Fibroblast of peridontal ligament (primary cell): ENCODE measurements around the gene RRP1B.
"Not testable (repeated sequence)": the region's sequence is repeated elsewhere in the genome, so short reads cannot be mapped to it uniquely, and the experiment has no call there.

Experiments used
- DNase-seq: peaks from one replicate; pipeline ENCODE4 v3.0.0-alpha.2; 2010; ENCODE audit errors: extremely low read depth

RRP1B gene

DNA sequence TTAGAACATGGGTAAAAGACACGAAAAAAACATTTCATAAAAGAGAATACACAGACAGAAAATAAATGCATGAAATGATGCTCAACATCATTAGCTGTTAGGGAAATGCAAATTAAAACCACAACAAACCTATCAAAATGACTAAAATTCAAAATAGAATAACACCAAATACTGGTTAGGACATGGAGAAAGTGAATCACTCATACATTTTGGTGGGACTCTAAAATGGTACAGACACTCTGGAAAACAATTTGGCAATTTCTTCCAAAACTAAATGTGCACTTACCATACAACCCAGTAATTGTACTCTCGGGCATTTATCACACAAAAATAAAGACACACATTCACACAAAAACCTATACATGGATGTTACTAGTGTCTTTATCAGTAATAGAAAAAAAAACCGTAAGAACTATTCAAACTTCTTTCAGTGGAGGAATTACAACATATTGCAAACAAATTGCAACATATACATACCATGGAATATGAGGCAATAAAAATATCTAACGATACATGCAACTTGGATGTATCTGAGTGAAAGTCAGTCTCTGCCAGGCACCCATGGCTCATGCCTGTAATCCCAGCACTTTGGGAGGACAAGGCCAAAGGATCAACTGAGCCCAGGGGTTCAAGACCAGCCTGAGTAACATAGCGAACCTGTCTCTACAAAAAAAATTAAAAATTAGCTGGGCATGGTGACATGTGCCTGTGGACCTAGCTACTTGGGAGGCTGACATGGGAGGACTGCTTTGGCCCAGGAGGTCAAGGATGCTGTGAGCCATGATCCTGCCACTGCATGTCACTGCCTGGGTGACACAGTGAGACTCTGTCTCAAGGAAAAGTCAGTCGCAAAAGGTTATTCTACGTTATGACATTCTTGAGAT is 19.6 kb upstream of the RRP1B start:
- DNase-seq, result peak; percentile 84

DNA sequence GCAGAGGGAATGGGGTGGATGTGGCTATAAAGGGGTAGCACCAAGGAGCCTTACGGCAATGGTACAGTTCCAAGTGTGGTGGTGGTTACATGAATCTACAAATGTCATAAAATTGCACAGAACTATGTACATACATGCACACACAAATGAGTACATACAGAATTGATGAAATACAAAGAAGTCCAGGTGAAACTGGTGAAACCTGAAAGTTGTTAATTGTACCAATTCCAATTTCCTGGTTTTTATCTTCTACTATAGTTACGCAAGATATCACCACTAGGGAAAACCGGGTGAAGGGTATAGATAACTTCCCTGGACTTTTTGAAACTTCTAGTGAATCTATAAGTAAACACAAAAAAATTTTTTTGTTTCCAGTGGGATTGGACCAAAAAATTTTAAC is 19.0 kb upstream of the RRP1B start:
- DNase-seq, result no peak

DNA sequence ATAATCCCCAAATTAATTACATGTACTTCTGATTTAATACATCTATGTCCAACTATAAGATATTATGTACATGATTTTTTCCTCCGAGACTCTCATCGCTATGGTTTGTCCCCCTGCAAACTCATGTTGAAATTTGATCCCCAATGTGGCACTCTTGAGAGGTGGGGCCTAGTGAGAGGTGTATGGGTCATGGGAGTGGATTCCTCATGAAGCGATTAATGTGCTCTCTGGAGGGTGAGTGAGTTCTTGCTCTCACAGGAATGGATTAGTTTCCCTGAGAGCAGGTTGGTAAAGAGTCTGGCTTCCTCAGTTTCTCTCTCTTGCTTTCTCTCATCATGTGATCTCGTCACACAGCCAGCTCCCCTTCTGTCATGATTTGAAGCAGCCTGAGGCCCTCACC is 16.2 kb upstream of the RRP1B start:
- DNase-seq, result no peak

DNA sequence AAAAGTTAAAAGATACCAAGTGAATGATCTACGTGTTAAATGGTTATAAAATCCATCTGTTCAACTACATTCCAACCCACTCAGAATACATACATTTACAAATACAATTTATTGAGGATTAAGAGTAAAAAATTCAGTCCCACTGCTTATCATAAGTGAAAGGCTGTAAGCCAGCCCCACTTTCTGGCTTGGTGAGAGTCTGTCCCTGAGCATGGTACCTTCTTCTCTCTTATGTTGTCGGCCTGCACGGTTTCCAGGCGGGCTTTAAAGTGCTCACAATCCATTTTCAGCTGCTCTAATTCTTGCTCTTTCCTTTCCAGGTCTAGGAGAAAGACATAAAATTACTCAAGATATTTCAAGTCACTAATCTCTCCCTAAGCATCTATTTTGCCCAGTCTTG is 15.3 kb upstream of the RRP1B start:
- no peak for DNase-seq

DNA sequence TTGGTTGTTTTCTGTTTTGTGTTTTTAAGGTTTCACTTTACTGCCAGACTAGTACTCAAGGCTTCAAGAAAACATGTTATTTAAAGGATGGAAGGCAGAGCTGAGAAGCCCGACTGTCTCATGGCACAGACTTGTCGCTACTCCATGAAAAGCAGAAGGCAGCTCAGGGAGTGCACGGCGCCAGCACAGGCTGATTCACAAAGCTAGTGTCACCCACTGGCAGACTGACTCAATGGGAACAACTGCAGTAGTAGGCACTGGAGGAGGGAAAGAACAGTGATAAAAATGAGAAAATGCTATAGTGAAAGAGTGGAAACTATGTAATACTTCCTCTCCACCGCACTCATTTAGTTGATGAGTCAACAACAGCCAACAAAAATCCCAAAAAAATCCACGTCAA is 14.8 kb upstream of the RRP1B start:
- peak; percentile 47 for DNase-seq

DNA sequence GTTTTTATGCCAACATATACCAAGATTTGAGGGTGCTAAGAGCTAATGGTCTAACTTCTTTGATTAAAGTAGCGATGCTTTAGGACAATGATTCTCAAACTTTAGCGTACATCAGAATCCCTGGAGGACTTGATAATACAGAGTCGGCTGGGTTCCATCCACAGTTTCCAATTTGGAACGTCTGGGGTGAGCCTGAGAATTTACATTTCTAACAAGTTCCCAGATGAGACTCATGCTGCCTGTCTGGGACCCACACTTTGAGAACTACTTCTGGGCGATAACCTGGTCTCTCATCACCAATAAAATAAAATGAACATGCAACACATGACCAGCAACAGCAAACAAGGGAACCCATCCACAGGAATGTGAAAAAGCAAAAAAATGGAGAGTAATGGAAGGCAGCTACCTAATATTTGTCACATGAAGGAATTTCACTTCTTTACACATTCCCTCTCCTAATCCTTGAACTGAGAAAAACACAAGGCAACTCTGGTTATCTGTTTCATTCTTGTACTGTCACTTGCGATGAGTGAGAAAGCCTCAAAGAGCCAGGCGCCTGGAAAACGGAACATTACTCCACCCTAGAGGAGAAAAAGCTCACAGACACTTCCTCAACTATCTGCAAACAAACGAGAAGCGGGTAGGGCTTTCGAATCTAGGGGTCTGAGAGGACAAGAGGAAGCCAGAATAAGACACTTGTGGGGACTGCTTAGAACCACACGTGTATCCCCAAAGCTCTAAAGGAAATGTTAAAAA is 14.0 kb upstream of the RRP1B start:
- peak; percentile 85 for DNase-seq

DNA sequence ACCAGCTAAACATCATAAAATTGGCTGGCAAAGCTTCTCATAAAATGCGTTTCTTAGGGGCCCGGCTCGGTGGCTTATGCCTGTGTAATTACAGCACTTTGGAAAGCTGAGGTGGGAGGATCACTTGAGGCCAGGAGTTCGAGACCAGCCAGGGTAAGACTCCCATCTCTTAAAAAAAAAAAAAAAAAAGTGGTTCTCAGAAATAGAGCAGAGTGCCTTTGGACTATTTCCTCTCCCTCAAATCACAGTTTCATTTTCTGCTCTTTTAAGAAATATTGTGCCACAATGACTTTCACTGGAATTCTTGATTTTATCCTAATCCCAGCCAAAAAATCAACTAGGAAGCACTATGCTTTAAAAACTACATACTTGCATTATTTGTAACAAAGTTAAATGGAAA is 13.4 kb upstream of the RRP1B start:
- no peak for DNase-seq

DNA sequence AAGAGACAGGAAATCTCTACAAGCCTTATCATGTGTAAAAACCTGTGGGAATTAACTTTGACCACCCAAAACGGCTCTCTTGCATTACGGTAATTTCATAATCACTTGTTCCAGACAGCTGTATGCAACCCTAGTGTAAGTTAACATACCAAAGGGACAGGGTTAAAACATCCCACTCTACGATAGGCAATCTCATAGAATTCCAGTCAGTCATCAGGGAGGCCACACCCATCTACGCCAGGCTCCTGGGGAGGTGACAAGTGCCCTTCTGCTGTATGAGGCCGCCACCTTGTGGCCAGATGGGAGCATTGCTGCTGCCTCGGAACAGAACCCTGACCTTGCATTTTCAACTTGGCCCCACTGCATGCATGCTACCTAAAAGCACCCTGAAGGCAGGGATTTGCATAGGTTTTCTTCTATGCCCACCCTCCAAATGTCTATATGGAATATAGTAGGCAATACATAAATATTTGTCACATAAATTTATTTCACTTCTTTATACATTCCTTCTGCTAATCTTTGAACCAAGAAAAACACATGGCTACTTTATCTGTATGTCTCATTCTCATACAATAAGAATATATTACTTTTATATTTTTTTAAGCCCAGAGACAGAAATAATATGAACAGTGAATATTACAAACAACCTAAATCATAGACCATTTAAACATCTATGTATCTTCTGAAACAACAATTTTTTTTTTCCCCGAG is 12.7 kb upstream of the RRP1B start:
- peak; percentile 89 for DNase-seq

DNA sequence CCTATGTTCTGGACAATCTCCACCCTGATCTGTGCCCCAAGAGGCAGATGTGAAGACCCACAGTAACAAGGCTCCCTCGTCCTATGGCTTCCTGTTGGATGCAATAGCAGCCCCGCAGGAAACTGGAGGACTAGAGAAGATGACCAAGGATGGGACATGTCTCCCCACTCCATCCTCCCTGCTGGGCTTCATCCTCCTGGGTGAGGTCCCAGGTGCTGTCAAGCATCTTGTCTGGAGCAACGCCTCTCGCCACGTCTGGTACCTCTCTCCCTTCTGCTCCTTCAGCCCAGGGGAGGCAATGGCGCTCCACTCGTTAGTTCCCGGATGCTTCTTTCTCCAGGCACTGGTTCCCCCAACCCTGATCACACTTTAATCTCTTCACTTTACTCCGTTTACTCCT is 11.2 kb upstream of the RRP1B start:
- no peak for DNase-seq

DNA sequence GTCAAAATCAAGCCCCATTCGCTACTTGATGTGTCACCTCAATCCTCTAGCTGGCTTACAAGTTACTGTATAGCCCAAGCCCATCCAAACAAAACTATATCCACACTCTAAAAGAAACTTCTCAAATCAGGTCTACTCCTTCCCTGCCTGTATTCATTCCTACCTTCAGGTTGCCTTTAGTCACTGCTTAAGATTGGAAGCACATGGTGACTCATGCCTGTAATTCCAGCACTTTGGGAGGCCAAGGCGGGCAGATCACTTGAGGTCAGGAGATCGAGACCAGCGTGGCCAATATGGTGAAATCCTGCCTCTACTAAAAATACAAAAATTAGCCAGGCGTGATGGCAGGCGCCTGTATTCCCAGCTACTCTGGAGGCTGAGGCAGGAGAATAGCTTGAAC is 7.4 kb upstream of the RRP1B start:
- not testable (repeated sequence) for DNase-seq

DNA sequence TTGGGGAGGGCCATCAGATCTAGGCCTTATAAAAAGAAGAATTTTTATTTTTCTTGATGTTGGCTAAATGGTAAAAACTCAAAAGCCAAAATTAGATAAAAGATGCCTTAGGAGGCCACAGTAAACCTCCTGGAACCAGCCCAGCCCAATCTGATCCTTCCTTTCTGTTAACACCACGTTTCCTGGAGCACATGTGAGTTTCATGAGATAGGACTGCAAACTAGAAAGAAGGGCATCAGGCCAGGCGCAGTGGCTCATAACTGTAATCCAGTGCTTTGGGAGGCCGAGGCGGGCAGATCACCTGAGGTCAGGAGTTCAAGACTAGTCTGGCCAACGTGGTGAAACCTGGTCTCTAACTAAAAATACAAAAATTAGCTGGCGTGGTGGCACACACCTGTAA is 6.7 kb upstream of the RRP1B start:
- no peak for DNase-seq

DNA sequence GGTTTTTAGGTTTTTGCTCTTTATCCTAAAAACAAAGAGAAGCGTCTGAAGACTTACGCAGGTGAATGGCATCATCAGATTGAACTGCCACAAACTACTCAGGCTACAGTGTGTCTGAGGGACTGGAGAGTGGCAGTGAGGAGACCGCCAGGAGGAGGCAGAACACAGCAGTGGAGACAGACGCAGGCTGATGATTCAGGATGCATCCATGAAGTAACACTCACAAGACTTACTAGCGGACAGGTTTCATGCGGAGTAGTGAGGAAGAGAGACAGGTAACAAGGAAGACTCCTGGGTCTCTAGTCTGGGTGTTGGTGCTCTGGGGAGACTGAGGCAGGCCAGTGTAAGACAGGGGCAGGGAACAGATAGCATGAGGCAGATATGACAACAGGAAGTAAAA is 5.7 kb upstream of the RRP1B start:
- DNase-seq, result no peak

DNA sequence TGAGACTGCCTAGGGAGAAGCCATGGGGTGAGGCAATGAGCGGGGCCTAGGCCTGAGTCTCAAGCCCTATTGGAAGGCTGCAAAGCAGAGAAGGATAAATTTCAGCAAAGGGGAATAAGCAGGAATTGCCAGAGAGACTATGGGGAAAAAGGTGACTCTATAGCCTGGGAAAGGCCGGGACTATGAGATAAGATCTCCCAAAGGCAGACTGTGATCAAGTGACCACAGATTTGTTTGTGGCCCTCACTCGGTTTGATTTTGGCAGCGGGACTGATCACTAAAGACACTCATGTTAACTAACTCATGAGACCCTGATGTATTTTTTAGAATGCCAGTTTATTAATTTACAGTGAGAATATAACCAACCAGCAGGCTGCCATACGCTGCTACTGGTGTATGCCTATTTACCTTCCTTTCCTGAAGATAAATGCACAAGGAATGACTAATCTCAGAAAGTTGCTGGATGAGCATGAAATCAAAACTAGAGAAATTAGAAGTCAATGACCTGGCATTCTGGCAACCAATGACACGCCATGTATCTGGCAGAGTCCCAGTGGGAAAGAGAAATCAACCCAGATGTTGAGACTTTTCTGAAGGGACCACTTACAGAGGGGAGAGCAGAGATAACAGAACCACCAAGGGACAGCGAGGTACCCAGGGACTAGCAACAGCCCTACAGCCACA is 4.4 kb upstream of the RRP1B start:
- DNase-seq, result peak; percentile 27

DNA sequence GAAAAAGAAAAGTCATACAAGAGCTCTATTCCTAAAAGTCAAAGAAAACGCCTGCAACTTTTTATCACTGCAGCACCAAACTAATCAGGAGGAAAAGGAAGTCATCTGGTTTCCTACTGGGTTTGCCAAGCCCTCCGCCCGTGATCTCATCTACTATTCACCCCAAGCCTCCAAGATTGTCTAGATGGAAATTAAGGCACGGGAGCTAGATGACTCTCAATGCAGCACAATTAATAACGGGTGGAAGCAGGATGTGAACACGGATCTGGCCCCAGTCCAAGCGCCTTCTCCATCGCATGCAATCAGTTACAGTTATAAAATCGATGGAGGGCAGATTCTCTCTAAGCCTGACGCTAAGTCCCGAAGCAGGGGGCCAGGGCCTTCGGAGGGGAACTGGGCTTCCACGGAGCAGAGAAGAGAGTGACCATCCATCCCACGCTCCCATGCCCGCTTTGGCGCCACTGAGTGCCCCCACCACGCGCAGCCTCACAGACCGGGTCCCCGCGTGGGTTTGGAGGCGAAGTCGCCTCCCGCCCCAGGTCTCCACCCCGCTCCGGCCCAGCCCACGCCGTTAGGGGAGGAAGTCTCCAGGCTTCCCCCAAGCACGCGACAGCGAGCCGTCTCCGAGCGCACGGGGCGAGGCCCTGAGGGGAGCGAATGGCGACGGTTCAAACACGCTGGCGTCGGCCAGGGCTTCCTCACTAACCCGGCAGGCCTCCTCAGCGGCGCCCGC is 1.8 kb upstream of the RRP1B start:
- no peak for DNase-seq

DNA sequence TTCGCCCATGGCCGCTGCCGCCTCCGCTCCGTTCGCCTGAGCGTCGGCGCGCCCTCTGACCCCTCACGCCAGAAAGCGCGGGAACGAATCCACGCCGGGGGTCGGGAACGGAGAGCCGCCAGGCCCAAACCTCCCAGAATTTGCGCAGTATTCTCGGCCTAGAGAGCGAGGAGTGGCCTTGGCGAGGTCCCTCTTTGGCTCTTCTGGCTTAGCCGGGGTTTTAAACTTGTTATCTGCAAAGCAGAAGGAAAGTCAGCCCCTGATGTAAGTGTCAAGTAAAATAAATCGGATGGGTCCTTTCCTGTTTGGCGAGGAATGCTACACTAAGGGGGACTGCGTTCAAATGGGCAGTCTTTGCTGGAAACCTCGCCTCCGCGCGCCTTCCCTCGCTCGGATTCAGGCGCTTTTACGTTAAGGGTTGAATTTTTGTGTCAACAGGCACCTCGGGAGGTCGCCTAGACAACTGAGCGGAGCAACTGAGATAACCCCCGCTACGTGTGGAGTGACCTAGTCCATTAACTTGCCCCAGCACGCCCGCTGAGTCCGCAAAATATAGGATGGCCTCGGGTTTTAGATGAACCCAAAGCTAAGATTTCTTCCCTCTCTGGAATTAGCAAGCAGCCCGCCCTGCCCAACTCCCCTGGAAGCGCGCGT is 1.1 kb upstream of the RRP1B start:
- no peak for DNase-seq

DNA sequence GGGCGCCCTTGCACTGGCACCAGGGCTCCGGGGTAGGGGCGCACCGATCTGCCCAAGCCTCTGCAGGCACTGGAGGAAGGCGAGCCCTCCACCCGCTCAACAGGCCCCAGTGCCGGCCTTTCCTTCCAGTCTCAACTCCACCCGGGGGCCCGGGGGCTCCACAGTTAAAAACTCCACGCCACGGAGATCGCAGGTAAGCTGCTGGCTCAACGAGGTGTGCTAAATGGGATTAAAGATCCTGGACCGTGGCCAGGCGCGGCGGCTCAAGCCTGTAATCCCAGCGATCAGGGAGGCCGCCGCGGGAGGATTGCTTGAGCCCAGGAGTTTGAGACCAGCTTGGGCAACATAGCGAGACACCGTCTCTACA is 608 bp upstream of the RRP1B start:
- no peak for DNase-seq

DNA sequence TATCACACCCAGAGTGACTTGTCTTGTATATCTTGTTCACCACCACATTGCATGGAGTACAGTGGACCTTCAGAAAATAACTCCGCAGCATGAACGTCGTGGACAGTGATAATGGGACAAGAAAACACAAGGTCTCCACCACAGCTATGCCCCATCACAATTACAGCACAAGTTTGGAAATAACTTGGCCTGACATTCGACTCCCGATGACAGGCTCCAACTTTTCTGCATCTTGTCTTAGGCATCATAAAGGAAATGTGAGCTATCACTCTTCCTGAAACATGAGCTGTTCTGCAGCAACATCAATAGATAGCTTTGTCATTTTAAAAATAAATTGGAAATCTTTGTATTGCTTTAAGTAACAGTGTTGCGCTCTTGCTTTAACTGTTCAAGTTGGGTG is 2.9 kb downstream of the RRP1B start:
- no peak for DNase-seq

DNA sequence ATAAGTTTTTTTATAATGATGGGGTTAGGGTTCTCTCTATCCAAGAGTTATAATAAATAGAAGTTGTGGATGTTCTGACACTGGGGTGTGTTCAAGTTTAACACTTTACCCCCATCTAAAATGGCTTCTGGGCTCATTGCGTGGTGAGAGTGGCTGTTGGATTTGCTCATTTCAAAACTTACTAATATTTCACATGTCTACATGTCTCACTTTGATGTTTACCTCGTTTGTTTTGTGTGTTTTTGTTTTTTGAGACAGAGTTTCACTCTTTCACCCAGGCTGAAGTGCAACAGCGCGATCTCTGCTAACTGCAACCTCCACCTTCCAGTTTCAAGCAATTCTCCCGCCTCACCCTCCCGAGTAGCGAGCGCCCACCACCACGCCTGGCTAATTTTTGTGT is 3.7 kb downstream of the RRP1B start:
- no peak for DNase-seq

DNA sequence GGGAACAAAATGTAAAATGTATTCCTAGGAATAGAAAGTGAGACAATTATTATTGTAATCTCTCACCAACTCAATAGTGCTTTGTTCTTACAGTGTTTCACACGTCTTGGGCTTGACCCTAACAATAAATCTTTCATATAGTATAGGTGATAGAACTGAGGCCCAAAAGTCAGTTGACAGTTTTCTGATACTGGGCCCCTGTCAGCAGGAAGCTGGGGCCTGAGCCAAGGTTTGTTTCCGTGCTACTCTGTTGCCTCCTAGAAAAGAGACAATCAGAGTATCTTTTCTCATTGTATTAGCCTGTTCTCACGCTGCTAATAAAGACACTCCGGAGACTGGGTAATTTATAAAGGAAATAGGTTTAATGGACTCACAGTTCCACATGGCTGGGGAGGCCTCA is 5.0 kb downstream of the RRP1B start:
- DNase-seq, result no peak

DNA sequence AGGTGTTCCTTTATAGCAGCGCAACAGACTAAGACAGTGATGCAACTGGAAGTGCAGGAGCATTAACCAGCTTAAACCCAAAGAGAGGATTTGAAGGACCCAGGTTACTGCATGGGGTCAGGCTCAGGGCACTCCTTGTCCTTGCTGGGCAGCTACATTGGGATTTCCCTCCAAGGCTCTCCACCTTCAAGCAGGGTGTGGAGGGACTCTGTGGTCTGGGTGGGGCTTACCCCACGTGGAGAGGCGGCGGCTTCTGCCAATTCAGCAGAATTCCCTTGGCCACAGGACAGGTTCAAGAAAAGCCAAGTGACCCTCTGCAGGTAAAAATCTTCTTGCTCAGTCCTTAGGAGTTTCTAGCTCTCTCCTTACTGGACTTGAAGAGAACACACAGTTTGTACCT is 6.5 kb downstream of the RRP1B start:
- DNase-seq, result no peak
